IMR-90 (cell line): ENCODE results near the gene UMOD. TPM values are rescaled to one million over a fixed set of nuclear protein-coding genes. Genes with fewer than 3 reads are reported as not detected.

ENCODE experiments used
- ATAC-seq: fragments of 200-7000 bp; cut with Tn5 transposase; 2 replicates; pipeline ENCODE4 v1.9.1; 2020; ENCODE audit warnings: low read depth, mild to moderate bottlenecking, moderate library complexity
- BruUV-seq: library from RNA; stranded (reverse); fragments of 400-500 nt; replicated peaks from 2 replicates; lab custom pipeline; 2021; lab: Mats Ljungman, UMichigan
- CTCF ChIA-PET: fragments of 300-600 bp; formaldehyde crosslinking; extraction: SDS; loops from one replicate; lab custom pipeline; 2021; ENCODE audit warnings: antibody characterized with exemption; lab: Yijun Ruan, JAX
- POLR2A ChIA-PET: fragments of 300-600 bp; sonication (Branson Sonifier 250); formaldehyde crosslinking; loops from one replicate; lab custom pipeline; 2022; ENCODE audit warnings: antibody characterized with exemption; ENCODE audit not compliant: unreplicated experiment; lab: Charles Lee
- DNase-seq: peaks from one replicate; pipeline ENCODE4 v3.0.0; 2013
- H2AFZ ChIP-seq: replicated peaks from 2 replicates; pipeline ENCODE3; 2013; ENCODE audit warnings: low read length, mild to moderate bottlenecking; ENCODE audit not compliant: poor library complexity
- H2AK5ac ChIP-seq: 2 replicates; pipeline ENCODE4 v1.6.1; 2013; ENCODE audit warnings: low read depth, low read length, inconsistent platforms
- H2AK9ac ChIP-seq: replicated peaks from 2 replicates; pipeline ENCODE3; 2013; ENCODE audit warnings: mild to moderate bottlenecking, low read depth, low read length, moderate library complexity; ENCODE audit not compliant: poor library complexity
- H2BK120ac ChIP-seq: 2 replicates; pipeline ENCODE4 v1.6.1; 2013; ENCODE audit warnings: low read depth, low read length, inconsistent platforms
- H2BK15ac ChIP-seq: 3 replicates; pipeline ENCODE4 v1.6.1; 2013; ENCODE audit warnings: low read depth, low read length, inconsistent platforms
- H2BK20ac ChIP-seq: 2 replicates; pipeline ENCODE4 v1.6.1; 2013; ENCODE audit warnings: low read depth, mild to moderate bottlenecking, inconsistent platforms, low read length, moderate library complexity
- H2BK5ac ChIP-seq: 2 replicates; pipeline ENCODE4 v1.6.1; 2013; ENCODE audit warnings: mild to moderate bottlenecking, low read depth, low read length, inconsistent platforms; ENCODE audit not compliant: poor library complexity, severe bottlenecking
- H3K14ac ChIP-seq: replicated peaks from 2 replicates; pipeline ENCODE4 v1.6.1; 2013; ENCODE audit warnings: low read depth, low read length, inconsistent platforms
- H3K18ac ChIP-seq: 2 replicates; pipeline ENCODE4 v1.6.1; 2013; ENCODE audit warnings: low read depth, low read length, control low read depth
- H3K23ac ChIP-seq: 2 replicates; pipeline ENCODE4 v1.6.1; 2013; ENCODE audit warnings: low read depth, low read length, inconsistent platforms
- H3K27ac ChIP-seq: 2 replicates; pipeline ENCODE4 v1.5.1; 2013; ENCODE audit warnings: mild to moderate bottlenecking, control low read depth, low read length; ENCODE audit not compliant: insufficient read depth
- H3K27me3 ChIP-seq: 2 replicates; pipeline ENCODE4 v1.6.1; 2013; ENCODE audit warnings: low read length; ENCODE audit not compliant: control insufficient read depth, insufficient read depth
- H3K36me3 ChIP-seq: 2 replicates; pipeline ENCODE4 v1.6.1; 2013; ENCODE audit warnings: low read length, mixed read lengths; ENCODE audit not compliant: control insufficient read depth, insufficient read depth
- H3K4ac ChIP-seq: 2 replicates; pipeline ENCODE4 v1.6.1; 2013; ENCODE audit warnings: low read depth, low read length, inconsistent platforms
- H3K4me1 ChIP-seq: 2 replicates; pipeline ENCODE4 v1.6.1; 2013; ENCODE audit warnings: low read length, mixed read lengths; ENCODE audit not compliant: control insufficient read depth, insufficient read depth
- H3K4me2 ChIP-seq: 2 replicates; pipeline ENCODE4 v1.6.1; 2013; ENCODE audit warnings: low read depth, mild to moderate bottlenecking, control low read depth, low read length, moderate library complexity
- H3K4me3 ChIP-seq: 2 replicates; pipeline ENCODE4 v1.5.1; 2013; ENCODE audit warnings: low read depth, mild to moderate bottlenecking, control low read depth, low read length, moderate library complexity; ENCODE audit not compliant: insufficient read depth
- H3K56ac ChIP-seq: 2 replicates; pipeline ENCODE4 v1.6.1; 2013; ENCODE audit warnings: low read length, inconsistent platforms; ENCODE audit not compliant: insufficient read depth; ENCODE audit errors: extremely low read depth
- H3K79me1 ChIP-seq, 2 experiments: 2 replicates each; pipeline ENCODE4 v1.6.1; 2013; ENCODE audit warnings: low read length in 2 of 2, inconsistent platforms in 1 of 2, low read depth in 1 of 2
- H3K9ac ChIP-seq: 2 replicates; pipeline ENCODE4 v1.6.1; 2013; ENCODE audit warnings: low read depth, low read length, control low read depth
- H3K9me1 ChIP-seq: 2 replicates; pipeline ENCODE4 v1.6.1; 2013; ENCODE audit warnings: low read length, inconsistent platforms; ENCODE audit not compliant: insufficient read depth
- H3K9me3 ChIP-seq: 2 replicates; pipeline ENCODE4 v1.6.1; 2013; ENCODE audit warnings: low read length; ENCODE audit not compliant: control insufficient read depth, insufficient read depth
- H4K20me1 ChIP-seq: 2 replicates; pipeline ENCODE4 v1.6.1; 2013; ENCODE audit warnings: low read length, inconsistent platforms; ENCODE audit not compliant: insufficient read depth
- H4K5ac ChIP-seq: 2 replicates; pipeline ENCODE4 v1.6.1; 2013; ENCODE audit warnings: mild to moderate bottlenecking, low read depth, low read length, control low read depth
- H4K8ac ChIP-seq, 2 experiments: 2 replicates each; pipeline ENCODE4 v1.6.1; 2013; ENCODE audit warnings: low read depth in 2 of 2, low read length in 2 of 2, control low read depth in 1 of 2, inconsistent platforms in 1 of 2
- H4K91ac ChIP-seq: 2 replicates; pipeline ENCODE4 v1.6.1; 2013; ENCODE audit warnings: low read depth, low read length, inconsistent platforms; ENCODE audit not compliant: insufficient read depth
- BHLHE40 ChIP-seq: fragments of 150-350 bp; IDR thresholded peaks from 2 replicates; pipeline ENCODE4 v1.6.1; 2016; ENCODE audit warnings: mild to moderate bottlenecking, low read depth, low read length
- CEBPB ChIP-seq: IDR thresholded peaks from 2 replicates; pipeline ENCODE4 v1.6.1; 2012; ENCODE audit warnings: low read depth, low read length, improper control_type of control experiment
- CHD1 ChIP-seq: IDR thresholded peaks from 2 replicates; pipeline ENCODE4 v1.6.1; 2012; ENCODE audit warnings: low read depth, low read length, improper control_type of control experiment
- FOS ChIP-seq: fragments of 150-350 bp; IDR thresholded peaks from 2 replicates; pipeline ENCODE4 v1.6.1; 2016; ENCODE audit warnings: low read depth, low read length
- MAFK ChIP-seq: IDR thresholded peaks from 2 replicates; pipeline ENCODE4 v1.6.1; 2012; ENCODE audit warnings: low read depth, low read length, improper control_type of control experiment
- MAZ ChIP-seq: IDR thresholded peaks from 2 replicates; pipeline ENCODE4 v1.6.1; 2012; ENCODE audit warnings: low read depth, mild to moderate bottlenecking, low read length, improper control_type of control experiment, moderate library complexity, borderline replicate concordance
- MXI1 ChIP-seq: IDR thresholded peaks from 2 replicates; pipeline ENCODE4 v1.6.1; 2012; ENCODE audit warnings: low read depth, mild to moderate bottlenecking, low read length, moderate library complexity, borderline replicate concordance
- NFE2L2 ChIP-seq: fragments of 150-350 bp; IDR thresholded peaks from 2 replicates; pipeline ENCODE4 v1.6.1; 2016; ENCODE audit warnings: low read depth, mild to moderate bottlenecking, low read length
- POLR2A ChIP-seq: IDR thresholded peaks from 2 replicates; pipeline ENCODE4 v1.6.1; 2012; ENCODE audit warnings: mild to moderate bottlenecking, low read depth, low read length
- RAD21 ChIP-seq: IDR thresholded peaks from 2 replicates; pipeline ENCODE4 v1.6.1; 2012; ENCODE audit warnings: low read length, improper control_type of control experiment
- RCOR1 ChIP-seq: IDR thresholded peaks from 2 replicates; pipeline ENCODE4 v1.6.1; 2012; ENCODE audit warnings: mild to moderate bottlenecking, low read length, improper control_type of control experiment; ENCODE audit not compliant: insufficient replicate concordance
- RFX5 ChIP-seq: IDR thresholded peaks from 2 replicates; pipeline ENCODE4 v1.8.0; 2012; ENCODE audit warnings: low read depth, mild to moderate bottlenecking, low read length, moderate library complexity
- SMC3 ChIP-seq: fragments of 150-350 bp; IDR thresholded peaks from 2 replicates; pipeline ENCODE4 v1.6.1; 2016; ENCODE audit warnings: low read depth, mild to moderate bottlenecking, antibody characterized with exemption, low read length, moderate library complexity
- WGBS, 2 experiments: methylation state at CpG; one replicate each; pipeline versions ENCODE4 v1.1.5 to v1.1.7; 2013; ENCODE audit warnings: missing lambda C conversion rate in 2 of 2; ENCODE audit not compliant: insufficient read length in 1 of 2; ENCODE audit errors: extremely low coverage in 2 of 2; 5-methylcytosine and 5-hydroxymethylcytosine counted together
- dilution Hi-C: fragments of 300-500 bp; cut with HindIII; formaldehyde crosslinking; loops from one replicate; pipeline ENCODE4 v1.14.3; 2018; ENCODE audit warnings: low sequenced_read_pairs; ENCODE audit not compliant: unreplicated experiment
- in situ Hi-C: fragments of 300-500 bp; cut with MboI; formaldehyde crosslinking; loops from 3 replicates; pipeline ENCODE4 v1.14.3; 2019; ENCODE audit warnings: low sequenced_read_pairs, inconsistent platforms, mixed read lengths
- intact Hi-C: fragments of 100-400 bp; cut with micrococcal nuclease; formaldehyde crosslinking; loops from 2 replicates; pipeline ENCODE4 v1.10.0; 2022
- polyA plus RNA-seq, 3 experiments: library from polyadenylated mRNA; depleted of rRNA; stranded (reverse); fragments of >200 nt; gene quantifications; 2 replicates each; pipeline ENCODE4 v1.2.3, GENCODE V29; 2012; ENCODE audit warnings: low replicate concordance in 1 of 3
- total RNA-seq: library from RNA; depleted of rRNA; stranded (reverse); fragments of >200 nt; gene quantifications from 2 replicates; pipeline ENCODE4 v1.2.3, GENCODE V29; 2012
- TF ChIP-seq, protein P1 (sequence below): fragments of 150-350 bp; IDR thresholded peaks from 2 replicates; pipeline ENCODE4 v1.6.1; 2016; ENCODE audit warnings: low read depth, mild to moderate bottlenecking, low read length, moderate library complexity, borderline replicate concordance
- TF ChIP-seq, protein P2 (sequence below): fragments of 150-350 bp; IDR thresholded peaks from 2 replicates; pipeline ENCODE4 v1.6.1; 2017; ENCODE audit warnings: mild to moderate bottlenecking, antibody characterized with exemption, low read length, low read depth
- TF ChIP-seq, protein P3 (sequence below): conservative IDR thresholded peaks from 2 replicates; pipeline ENCODE4 v1.5.1; 2012; ENCODE audit warnings: mild to moderate bottlenecking, low read depth, low read length, improper control_type of control experiment

UMOD gene
- total and polyA plus RNA-seq, 2 of the 4 experiments (the other 2 are of a cell fraction), result not detected

DNA sequence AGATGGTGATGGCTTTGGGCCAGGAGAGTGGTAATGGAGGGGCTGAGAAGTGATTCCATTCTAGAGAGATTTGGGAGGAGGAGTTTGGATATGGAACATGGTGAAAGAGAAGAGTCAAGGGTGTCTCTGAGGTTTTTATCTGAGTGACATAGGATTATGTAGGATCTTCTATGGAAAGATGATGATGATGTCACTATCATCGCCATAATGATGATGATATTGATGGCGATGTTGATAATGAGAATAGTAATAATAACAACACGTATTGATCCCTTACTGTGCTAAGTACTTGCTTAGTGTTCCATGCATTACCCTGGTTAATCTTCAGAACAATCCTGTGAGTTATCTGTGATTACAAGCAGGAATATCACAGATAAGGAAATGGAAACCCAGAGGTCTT is 35.5 kb upstream of the UMOD start:
- no peaks in the 10 kb centered on the region for H3K27me3 ChIP-seq
- H4K8ac ChIP-seq, result no peak overlapping the region
- TF ChIP-seq SMC3, result no peak
- no peak for TF ChIP-seq MAFK
- no peak for TF ChIP-seq RAD21
- no peak for TF ChIP-seq MXI1
- TF ChIP-seq CEBPB, result no peak
- TF ChIP-seq, protein P1, sequence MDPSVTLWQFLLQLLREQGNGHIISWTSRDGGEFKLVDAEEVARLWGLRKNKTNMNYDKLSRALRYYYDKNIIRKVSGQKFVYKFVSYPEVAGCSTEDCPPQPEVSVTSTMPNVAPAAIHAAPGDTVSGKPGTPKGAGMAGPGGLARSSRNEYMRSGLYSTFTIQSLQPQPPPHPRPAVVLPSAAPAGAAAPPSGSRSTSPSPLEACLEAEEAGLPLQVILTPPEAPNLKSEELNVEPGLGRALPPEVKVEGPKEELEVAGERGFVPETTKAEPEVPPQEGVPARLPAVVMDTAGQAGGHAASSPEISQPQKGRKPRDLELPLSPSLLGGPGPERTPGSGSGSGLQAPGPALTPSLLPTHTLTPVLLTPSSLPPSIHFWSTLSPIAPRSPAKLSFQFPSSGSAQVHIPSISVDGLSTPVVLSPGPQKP, result no peak
- no peak for TF ChIP-seq CHD1
- TF ChIP-seq, protein P2, sequence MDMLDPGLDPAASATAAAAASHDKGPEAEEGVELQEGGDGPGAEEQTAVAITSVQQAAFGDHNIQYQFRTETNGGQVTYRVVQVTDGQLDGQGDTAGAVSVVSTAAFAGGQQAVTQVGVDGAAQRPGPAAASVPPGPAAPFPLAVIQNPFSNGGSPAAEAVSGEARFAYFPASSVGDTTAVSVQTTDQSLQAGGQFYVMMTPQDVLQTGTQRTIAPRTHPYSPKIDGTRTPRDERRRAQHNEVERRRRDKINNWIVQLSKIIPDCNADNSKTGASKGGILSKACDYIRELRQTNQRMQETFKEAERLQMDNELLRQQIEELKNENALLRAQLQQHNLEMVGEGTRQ, result no peak
- TF ChIP-seq, protein P3, sequence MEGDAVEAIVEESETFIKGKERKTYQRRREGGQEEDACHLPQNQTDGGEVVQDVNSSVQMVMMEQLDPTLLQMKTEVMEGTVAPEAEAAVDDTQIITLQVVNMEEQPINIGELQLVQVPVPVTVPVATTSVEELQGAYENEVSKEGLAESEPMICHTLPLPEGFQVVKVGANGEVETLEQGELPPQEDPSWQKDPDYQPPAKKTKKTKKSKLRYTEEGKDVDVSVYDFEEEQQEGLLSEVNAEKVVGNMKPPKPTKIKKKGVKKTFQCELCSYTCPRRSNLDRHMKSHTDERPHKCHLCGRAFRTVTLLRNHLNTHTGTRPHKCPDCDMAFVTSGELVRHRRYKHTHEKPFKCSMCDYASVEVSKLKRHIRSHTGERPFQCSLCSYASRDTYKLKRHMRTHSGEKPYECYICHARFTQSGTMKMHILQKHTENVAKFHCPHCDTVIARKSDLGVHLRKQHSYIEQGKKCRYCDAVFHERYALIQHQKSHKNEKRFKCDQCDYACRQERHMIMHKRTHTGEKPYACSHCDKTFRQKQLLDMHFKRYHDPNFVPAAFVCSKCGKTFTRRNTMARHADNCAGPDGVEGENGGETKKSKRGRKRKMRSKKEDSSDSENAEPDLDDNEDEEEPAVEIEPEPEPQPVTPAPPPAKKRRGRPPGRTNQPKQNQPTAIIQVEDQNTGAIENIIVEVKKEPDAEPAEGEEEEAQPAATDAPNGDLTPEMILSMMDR, result no peak
- TF ChIP-seq RFX5, result no peak
- TF ChIP-seq POLR2A, result no peak
- TF ChIP-seq NFE2L2, result no peak
- TF ChIP-seq BHLHE40, result no peak
- no peak for TF ChIP-seq MAZ
- TF ChIP-seq FOS, result no peak
- no peak for TF ChIP-seq RCOR1
- in situ Hi-C loops, result loop anchor here (25.0 kb wide), 1 partner anchor 776 kb away; no protein-coding TSS in a partner anchor
- ATAC-seq (no peak), DNase-seq (no peak)
- no peak overlapping the region for H3K4me2 ChIP-seq
- no peaks in the 10 kb centered on the region for H3K4me1 ChIP-seq
- no peak overlapping the region for H2AK9ac ChIP-seq
- no peaks in the 10 kb centered on the region for H3K9me1 ChIP-seq
- no peak overlapping the region for H3K18ac ChIP-seq
- H3K4me3 ChIP-seq, result no peak overlapping the region
- no peak overlapping the region for H2BK5ac ChIP-seq
- no peak overlapping the region for H2AFZ ChIP-seq
- H2AK5ac ChIP-seq, result no peak overlapping the region
- H3K79me1 ChIP-seq, result no peaks in the 10 kb centered on the region
- H3K27ac ChIP-seq, result no peak overlapping the region
- no CpG with 5 or more reads among the region's 3 CpGs for WGBS, 2 experiments
- H3K56ac ChIP-seq, result no peak overlapping the region
- no peaks in the 10 kb centered on the region for H4K20me1 ChIP-seq
- CTCF ChIA-PET, result interaction anchor here (6.1 kb wide), 1 partner anchor 481 kb away, joined by 76 read pairs; no protein-coding TSS in a partner anchor
- no peak overlapping the region for H3K14ac ChIP-seq
- H2BK120ac ChIP-seq, result no peak overlapping the region
- H2BK15ac ChIP-seq, result no peak overlapping the region
- H3K4ac ChIP-seq, result no peak overlapping the region
- POLR2A ChIA-PET, result no interaction called here
- H3K23ac ChIP-seq, result no peak overlapping the region
- intact Hi-C loops, result loop anchor here (5.0 to 10.0 kb wide), 2 partner anchors 803 to 831 kb away; partner anchors contain the start of gene VPS35L
- H4K5ac ChIP-seq, result no peak overlapping the region
- H3K36me3 ChIP-seq, result no peaks in the 10 kb centered on the region
- no peak overlapping the region for H2BK20ac ChIP-seq
- no TSS peak for BruUV-seq
- no peak overlapping the region for H4K91ac ChIP-seq
- dilution Hi-C loops, result no loop called here
- H3K9ac ChIP-seq, result no peak overlapping the region
- H3K9me3 ChIP-seq, result no peaks in the 10 kb centered on the region; the same call in 1 of the 2 replicates
